GM11168 (cell line): ENCODE results near the gene TMEM109.

Experiments used
- in situ Hi-C: fragments of 300-500 bp; cut with MboI; formaldehyde crosslinking; loops from one replicate; pipeline ENCODE4 v1.12.0; 2022; ENCODE audit warnings: low sequenced_read_pairs; ENCODE audit not compliant: unreplicated experiment

Gene TMEM109

DNA sequence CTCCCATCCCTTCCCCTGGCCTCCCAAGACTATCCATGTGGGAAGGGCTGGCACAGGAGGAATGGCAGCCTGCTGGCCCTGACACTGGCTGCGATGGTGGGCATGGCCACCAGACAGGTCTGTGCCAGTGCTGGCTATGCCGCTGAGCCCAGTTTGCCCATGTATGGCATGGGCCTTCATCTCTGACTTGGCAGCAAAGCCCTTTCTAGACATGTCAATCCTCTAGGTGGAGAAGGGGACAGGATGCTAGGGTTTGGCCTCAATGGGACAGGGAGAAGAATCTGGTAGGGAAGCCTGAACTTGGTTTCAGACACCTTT lies 37.8 kb upstream of the TMEM109 start:
- in situ Hi-C loops = no loop called here

DNA sequence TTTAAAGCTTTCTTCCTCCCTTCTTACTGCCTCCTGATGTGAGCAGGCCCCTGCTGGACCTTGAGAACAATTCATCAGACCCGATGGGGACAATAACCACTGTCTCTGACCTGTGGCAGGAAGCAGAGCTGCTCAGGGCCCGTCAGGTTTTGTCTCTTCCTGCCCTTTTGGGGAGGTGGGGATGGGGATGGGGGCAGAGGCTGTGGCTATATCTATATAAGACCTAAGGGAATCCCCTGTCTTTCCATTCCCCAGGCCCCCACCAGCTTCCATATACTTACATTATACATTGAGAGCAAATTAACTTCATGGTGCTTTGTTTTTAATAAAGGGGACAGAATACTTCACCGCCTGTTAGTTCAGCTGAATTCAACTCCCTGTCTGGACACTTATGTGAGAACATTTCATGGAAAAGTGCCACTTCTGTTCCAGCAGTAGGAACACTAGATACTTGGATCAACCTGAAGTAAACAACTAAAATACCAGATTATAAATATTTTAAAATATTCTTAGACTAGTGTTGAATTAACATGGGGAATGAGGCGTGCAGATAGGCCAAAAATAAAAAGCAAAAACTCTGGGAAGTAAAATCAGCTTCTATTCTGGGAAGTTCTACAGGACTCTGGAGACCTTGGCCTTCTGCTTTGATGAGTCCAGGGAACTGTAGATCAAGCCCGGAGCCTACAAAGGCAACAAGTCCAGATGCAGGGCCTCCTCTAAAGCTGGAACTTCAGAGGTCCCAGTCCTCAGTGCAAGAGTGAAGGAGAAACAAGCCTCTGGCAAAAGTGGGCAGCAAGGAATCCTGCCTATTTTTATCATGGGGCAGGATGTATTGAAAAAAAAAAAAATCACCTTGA lies 35.5 kb upstream of the TMEM109 start:
- in situ Hi-C loops = no loop called here

DNA sequence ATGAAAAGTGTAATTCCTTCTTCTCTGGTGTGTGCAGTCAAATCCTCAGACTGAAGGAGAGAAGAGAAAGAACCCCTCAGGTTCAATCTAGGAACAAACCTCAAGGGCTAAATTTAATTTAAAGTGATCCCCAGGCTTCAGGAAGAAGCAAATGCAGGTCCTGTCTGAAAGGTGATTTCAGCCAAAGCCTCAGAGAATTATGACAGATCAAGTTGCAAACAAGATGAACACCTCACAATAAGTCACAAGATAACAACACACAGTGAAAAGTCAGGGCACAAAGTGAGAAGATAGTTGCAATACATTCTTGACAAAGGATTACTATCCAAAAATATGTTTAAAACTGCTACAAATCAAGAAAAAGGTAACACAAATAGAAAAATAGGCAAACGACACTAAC lies 34.9 kb upstream of the TMEM109 start:
- in situ Hi-C loops = no loop called here

DNA sequence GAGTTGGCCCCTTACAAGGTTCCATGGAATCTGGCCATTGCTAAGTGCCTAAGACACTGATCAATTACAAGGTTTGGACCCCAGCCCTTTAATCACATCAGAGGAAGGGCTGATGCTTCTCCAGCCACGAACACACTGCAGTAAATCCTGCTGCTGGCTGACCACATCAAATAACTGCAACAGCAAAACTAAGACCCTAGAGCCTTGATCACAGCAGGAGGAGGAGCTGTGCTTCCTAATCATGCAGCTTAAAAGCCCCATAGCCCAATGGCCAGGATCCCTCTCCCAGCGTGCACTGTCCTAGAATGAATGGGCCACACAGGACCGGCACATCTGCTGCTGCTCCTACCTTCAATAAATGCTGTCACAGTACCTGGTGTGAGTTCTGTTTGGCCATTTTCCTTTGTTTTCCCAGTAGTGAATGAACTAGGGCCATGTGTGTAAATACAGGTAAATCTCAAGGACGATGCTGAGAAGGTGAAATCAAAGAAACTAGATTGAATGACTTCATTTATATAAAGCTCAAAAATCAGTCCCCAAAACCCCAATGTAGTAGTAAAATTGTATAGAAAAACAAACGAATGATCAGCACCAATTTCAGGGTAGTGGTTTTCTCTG lies 33.9 kb upstream of the TMEM109 start:
- in situ Hi-C loops = no loop called here

DNA sequence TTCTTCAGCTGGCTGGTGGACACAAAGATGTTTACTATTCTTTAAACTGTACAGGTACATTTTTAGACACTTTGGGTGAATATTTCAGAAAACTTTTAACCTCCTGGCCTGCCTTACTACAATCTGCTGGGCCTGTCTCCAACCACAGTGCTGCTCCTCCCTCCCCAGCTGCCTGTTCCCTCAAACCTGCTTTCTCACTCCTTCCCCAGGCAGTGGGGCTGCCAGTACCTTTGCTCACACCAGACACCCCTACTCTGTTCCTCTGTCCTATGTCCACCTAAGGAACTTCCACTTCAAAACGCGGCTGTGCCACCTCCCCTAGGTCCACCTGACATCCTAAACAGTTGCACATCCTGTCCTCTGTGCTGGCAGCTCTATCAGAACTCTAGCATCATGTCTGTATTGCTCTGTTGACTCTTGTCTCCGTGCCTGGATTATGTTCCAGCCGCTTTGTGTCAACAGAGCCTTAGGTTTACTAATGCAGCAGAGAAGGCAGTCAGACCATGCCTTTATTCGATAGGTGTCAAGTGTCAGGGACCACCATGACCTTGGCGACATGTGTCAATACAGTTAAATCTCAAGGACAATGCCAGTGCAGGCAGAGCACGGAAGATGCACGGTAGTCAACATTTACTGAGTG lies 33.2 kb upstream of the TMEM109 start:
- in situ Hi-C loops = no loop called here

DNA sequence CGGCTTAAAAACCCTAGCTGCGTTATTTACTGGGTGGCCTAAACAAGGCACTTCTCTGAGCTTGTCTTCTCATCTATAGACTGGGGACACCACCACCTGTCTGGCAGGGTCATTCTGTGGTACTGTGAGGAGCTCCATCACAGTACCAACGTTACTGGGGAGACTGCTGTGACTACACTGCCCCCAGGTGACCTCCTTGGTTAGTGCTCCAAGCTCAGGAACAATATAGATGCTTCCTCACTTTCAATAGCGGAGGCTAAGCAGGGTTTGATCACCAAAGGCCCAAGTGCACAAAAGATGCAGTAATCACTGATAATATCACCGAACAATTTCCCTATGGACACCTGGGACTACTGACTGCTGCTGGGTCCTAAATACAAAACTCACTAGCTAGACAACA lies 26.4 kb upstream of the TMEM109 start:
- in situ Hi-C loops = no loop called here

DNA sequence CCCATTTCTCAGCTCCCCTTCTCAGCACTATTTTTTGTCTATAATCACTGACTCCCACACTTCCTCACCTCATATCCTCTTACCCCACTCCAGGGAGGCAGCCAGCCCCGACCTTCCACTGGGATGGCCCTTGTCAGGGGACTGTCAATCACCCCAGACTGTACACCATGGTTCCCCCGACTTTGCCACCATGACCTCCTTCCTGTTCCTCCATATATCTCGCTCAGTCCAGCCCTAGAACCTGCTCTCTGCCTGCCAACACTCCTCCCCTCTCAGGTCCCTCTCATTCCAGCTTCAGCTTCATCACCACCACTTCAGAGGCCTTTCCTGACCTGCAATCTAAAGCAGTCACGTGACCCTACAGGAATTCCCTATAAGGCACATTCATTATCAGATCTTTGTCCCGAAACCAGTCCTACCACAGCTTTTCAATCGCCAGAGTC lies 24.1 kb upstream of the TMEM109 start:
- in situ Hi-C loops = no loop called here

DNA sequence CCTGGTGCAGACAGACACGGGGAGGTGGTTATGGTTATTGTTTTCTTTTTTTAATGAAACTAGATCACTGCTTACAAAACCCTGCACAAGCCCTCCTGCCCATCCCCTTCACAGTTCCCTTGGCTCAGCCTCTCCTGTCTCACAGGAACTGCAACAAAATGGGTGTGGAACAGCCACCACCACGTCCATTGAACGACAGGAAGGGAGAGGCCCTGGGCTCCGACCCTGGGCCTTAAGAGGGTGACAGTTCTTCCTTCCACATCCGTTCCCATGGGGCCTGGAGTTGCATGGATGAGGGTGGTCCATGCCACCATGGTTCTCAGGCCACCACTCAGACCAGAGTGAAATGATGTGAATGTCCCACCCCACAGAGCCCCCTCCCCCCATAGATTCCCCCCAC lies 23.3 kb upstream of the TMEM109 start:
- in situ Hi-C loops = no loop called here

DNA sequence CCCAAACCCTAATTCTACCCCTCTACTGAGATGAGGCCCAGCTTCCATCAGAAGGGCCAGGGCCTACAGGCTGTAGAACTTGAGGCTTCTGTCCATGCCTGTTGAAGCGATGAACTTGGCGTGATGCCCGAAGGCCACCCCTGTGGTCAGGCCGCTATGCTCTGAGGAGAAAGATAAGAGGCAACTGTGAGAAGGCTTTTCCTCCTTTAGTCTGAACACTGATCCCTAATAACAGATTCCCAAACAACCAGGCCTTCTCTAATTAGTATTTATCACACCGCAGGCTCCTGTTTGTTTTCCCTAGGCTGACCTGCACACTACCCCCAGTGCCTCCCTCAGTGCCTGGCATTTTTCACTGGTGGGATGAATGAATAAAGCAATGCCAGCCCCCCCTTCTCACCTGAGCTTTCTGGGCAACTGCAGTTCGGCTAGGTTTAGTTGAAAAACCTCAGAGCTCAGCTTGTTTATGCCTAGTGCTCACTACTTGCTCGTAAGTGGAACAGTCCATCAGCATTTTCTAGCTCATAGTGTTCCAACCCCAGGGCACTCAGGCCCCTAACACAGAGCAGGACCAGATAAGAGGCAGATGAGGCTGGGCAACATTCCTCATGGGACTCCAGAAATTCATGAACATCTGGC lies 22.7 kb upstream of the TMEM109 start:
- in situ Hi-C loops = no loop called here

DNA sequence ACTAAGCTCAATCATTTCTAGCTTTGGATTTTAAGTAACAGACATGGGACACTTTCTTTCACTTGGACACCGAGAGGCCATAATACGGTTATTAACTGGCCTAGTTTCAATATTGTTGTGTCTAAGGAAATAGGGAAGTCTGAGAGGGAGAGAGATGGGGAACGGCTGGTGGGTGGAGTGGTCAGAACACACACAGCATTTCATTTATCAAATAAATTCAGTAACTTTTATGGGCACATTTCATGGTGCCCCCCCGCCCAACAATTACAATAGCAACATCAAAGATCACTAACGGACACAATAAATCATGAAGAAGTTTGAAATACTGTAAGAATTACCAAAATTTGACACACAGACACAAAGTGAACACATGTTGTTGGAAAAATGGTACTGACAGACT lies 18.3 kb upstream of the TMEM109 start:
- in situ Hi-C loops = no loop called here

DNA sequence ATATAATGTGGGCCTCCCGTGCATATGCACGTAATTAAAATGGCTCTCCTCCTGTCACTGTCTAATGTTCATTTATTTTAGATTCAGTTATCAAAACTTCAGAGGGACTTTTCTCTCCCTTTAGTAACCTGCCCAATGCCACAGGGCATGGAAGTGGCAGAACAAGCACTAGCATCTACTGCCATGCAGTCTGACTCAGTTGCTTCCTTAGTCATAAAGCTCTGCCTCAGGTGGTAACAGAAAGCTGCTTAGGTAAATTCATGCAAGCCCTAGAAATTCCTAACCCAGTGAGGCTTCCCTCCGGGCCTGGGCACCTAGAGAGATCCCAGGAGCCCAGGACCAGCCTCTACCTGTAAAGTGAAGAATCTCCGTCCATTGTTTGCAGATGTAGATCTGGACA lies 16.5 kb upstream of the TMEM109 start:
- in situ Hi-C loops = no loop called here

DNA sequence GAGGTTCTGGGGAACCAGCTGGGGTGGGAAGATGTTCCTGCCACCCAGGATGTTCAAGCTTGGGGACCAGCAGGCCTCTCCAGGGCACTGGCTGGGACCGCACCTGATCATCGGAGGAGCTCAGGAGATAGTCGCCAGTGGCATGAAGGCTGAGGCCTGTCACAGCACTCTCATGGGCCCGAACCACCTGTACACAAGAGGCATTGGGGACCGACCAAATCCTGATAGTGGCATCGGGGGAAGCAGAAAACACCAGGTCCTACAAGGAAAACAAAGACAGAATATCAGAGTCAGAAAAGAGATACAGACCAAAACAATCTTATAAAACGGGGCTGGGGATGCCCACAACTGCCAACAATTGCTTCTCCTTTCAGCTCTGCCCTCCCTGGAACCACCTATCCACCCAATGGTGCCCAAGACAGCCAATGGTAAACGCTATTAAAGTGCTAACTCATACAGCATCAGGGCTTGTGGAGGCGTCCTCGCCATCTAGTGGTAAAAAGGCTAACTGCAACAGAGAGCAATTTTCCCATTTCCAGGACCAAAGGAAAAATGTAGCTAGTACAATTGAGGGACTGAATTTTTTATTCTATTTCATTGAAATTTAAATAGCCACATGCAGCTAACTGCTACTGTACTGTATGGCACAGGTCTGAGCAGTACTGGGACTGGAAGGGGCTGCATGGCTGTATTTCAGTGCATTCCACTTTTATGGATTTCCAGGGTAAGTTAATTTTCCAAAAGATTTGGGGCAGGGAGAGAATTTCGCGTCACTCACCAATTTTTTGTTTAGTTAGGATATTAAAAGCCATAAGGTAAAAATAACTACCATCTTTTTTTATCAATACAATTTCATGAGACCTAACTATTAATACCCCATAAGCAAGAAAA lies 14.7 kb upstream of the TMEM109 start:
- in situ Hi-C loops = no loop called here

DNA sequence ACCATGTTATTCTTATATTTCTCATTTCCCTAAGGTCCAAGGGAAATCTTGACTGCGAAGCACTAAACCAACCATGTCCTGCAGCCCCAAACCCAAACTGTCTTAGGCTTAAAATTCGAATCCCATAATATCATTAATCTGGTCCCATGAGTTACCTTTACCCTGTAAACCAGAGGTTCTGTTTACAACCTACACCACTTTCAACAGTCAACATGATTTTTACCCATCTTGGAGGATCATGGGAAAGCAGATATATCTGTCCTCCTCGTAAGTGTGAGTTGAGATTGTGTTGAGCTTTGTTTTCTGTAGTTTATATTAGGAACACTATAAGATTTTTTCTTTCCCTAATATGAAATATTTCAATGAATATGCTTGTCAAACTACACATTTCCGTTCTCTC lies 14.0 kb upstream of the TMEM109 start:
- in situ Hi-C loops = no loop called here

DNA sequence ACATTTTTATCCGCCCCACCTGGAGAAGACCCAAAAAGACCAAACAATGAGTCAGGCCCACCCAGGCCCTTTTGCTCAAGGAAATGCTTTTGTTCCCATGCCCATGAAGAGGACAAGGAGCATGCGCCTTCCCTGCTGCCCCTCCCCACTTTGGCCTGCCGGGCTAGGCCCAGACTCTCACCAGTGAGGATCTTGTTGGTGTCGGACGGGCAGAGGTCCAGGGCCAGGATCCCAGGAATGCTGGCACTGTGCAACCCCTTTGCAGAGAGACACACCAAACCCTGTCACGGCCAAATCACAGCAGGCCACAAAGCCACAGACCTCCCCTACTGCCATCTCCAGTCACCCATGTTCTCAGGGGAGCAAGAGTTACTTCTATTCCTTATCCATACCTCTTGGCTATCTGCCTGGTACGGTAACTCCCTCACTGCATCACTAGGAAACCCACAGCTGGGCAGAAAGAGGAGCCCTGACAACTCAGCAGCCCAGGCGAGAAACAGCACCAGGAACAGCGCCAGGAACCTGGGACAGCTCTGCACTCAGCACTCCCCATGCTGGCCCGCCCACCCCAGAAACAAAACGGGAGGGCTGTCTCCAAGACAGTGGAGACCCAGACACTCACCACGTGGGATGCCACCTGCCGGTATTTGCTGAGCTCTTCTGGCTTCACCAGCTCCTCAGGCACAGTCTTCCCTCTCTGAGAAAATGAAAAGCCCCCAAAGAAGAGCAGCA lies 13.1 kb upstream of the TMEM109 start:
- in situ Hi-C loops = no loop called here

DNA sequence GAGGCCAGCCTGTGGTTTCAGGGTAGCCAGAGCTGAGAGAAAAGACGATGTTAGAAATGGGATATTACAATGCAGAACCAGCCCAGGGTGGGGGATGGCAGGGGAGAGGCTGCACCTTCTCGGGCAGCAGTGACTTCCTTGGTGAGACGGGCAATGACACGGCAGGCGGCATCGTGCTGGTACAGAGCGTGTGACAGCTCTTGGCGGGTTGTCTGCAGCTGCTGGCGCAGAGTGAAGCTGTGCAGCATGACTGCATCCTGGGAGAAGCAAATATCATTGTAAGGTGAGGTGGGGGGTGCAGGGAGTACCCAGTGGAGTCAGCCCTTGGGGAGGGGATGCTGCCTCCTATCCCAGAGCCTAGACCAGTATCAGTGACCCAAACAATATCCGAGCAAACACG lies 11.3 kb upstream of the TMEM109 start:
- in situ Hi-C loops = no loop called here

DNA sequence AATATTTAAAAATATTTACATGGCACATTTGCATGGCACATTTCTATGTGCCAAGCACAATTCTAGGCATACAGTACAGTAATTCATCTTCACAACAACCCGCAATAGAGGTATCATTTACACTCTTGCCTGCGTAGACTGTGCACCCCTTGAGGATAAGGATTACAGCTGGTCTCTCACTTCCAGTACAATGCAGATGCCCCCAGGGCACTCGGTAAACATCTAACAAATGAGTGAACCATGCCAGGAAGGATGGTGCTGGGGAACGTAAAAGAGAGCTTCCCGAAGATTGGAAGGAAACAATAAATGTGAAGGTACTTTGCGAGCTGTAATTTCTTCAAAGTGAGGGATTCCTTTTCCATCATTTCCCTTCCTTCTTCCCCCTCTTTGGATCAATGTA lies 8.9 kb upstream of the TMEM109 start:
- in situ Hi-C loops = no loop called here

DNA sequence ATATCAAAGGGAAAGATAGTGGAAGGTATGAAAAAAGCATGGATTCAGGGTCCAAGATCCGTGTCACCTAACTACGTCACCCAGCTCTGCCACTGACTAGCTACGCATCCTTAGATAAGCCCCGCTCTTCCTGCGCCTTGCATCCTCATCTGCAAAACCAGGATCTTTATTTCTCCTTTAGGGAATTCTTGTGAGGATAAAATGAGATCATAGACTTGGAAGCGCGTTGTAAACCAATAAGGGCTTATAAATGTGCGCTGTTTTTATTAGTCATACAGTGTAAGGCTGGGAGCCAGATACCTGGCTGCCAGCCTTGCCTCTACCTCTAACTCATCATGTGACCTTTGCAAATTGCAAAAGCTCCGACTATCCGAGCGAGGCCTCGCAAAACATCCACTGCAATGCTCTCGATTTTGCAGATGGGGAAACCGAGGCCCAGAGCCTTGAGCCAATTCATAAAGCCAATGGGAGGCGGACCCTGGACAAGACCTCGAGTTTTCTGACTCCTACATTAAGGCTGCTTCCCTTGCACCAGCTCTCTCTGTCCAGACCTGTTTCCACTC lies 8.3 kb upstream of the TMEM109 start:
- in situ Hi-C loops = no loop called here

DNA sequence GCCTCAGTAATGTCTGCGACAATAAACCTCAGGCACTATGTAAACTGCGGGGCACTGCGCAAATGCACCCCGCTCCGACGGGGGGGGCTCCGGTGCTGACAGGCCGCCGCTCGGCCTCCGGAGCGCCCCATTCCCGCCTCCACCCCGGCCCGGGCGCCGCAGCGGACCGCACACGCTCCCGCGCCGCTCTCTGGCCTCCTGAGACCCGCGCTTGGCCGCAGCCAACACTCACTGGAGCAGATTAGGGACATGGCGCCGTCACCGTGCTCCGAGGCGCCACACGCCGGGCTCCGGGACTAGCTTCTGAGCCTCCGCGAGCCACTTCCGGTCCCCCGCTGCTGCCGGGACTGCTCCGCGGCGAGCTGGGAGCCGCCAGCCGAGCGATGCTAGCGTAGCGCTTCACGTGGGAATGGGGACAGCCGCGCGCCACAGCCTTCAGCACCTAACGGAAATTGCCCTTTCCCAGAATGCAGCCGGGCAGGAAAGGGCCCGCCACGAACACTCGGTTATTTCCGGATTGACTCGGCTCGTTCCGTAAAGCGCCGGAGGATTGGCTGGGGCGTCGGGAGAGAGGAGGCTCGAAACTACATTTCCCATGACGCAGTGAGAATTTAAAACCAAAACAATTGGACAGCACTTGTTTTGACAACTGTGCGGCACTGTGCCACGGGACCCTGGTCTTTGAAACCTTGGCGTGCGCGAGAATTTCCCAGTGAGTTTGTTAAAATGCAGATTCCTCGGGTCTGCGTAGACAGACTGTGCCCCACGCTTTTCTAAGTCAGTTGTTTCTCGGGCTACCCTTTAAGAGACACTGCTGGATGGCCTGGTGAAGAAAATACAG lies 7.6 kb upstream of the TMEM109 start, which contains the start of gene PRPF19:
Gene PRPF19, minus strand, starts transcription at position 454 of the 841 bp plus-strand sequence. Its CDS starts 203 bp downstream, at position 251.
- in situ Hi-C loops = no loop called here
